ENCODE results near the gene TRIP6.
"Not testable (repeated sequence)": the region's sequence is repeated elsewhere in the genome, so short reads cannot be mapped to it uniquely, and the experiment has no call there.

The TRIP6 gene

DNA sequence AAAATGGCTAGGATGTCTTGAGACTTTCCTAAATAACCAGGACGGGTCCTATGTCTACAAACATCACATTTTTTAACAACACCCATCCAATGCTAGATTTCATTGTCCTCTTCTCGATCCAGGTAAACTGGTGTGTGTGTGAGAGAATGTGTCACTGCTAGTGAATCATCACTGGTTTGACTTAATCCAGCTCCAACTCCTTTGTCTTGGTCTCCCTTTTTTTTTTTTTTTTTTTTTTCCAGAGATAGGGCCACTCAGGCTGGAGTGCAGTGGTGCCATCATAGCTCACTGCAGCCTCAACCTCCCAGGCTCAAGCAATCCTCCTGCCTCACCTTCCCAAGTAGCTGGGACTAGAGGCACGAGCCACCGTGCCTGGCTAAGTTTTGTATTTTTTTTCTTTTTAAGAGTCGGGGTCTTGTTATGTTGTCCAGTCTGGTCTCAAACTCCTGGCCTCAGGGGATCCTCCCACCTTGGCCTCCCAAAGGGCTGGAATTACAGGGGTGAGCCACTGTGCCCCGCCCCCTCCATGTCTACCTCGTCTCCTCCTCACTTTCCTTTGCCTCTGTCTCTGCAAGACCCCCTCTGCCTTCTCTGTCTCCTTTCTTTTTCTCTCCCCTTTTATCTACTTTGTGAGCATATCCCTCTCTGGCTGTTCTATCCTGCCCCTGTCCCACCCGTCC, 24.5 kb downstream of the TRIP6 start:
- DNase-seq = no peak

DNA sequence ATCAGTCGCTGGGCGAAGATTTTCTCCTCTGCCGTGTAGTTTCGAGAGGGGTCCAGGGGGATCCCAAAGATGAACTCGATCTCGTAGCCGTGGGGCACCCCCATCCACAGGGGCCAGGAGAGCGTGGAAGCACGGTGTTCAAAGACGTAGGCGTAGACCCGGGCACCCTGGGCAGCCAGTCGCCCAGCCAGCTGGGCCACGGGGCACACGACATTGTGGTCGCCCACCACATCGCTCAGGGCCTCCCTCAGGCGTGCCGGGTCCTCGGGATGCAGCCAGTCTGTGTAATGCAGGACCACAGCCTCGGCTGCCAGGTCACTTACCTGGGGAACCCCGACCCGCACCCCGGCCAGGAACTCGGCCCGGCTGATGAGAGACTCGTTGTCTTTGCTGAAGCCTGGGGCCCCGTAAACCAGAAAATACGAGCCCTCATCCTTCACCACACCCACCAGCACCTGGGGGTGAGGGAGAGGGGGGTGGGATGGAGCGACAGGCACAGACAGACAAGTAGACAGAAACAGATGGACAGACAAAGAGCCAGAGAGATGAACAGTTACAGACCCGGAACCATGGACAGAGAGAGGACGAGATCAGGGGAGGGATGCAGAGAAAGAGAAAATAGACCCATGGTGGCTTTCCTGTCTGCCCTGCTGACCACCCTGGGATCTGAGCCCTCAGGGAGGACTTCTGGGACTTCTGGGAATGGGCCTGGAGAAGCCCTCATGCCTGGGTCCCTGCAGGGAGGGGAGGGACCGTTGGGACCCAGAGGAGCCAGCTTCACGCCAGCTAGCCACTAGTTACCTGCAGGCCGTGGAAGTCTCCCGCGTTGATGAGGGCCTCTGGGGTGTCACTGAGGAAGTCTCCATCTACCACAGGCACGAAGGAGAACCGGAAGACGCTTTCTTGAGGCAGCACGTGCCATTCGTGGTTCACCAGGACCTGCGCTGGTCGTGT, 25.5 kb downstream of the TRIP6 start:
- no peak for DNase-seq

DNA sequence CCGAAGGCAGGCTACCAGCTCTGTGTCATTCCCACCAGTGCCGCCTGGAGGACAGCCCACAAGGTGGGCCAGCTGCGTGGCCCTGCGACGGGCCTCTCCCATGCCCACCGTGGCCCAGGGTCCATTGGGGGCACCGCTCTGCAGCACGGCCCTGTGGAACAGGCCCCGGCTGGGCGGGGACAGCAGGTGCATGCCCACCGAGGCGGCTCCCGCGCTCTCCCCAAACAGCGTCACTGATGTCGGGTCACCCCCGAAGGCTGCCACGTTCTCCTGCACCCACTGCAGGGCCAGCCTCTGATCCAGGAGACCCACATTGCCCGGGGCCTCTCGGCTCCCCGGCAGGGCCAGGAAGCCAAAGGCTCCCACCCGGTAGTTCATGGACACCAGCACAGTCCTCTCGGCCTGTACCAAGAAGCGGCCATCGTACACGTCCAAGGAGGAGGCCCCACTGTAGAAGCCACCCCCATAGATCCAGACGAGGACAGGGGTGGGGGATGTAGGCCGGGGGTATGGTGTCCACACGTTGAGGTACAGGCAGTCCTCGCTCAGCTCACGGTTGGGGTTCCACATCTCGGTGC, 26.2 kb downstream of the TRIP6 start:
- DNase-seq = no peak

DNA sequence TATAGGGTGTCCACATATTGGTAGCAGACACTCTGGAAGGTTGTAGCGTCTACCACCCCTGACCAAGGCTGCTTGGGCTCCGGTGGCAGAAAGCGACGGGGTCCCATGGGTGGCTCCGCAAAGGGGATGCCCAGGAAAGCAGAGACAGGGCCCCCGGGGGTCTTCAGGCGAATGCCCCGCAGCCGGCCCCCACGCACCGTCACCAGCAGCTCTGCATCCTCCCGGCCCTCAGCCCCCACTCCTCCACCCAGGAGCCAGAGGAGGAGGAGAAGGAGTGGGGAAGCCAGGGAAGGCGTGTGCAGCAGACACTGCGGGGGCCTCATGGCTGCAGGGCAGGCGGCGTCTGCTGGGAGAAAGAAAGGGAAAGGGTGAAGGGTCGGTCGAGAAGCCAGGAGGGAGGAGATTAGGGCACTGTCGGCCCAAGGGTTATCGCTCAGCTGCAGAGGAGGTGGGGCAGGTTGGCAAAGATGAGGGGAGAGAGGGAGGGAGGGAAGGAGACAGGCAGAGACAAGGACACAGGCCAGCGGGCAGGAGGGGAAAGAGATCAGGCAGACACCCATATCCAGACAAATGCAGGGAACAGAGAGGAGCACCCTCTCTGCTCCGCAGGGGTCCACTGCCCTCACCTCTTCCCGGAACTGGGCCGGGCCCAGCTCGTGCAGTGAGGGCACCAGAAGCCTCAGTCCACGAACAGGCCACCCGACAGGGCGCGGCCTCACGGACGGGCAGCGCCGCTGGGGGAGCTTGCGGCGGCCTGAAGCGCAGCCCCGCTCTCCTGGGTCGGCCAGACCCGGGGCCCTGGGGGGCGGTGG, 26.9 kb downstream of the TRIP6 start:
- no peak for DNase-seq

DNA sequence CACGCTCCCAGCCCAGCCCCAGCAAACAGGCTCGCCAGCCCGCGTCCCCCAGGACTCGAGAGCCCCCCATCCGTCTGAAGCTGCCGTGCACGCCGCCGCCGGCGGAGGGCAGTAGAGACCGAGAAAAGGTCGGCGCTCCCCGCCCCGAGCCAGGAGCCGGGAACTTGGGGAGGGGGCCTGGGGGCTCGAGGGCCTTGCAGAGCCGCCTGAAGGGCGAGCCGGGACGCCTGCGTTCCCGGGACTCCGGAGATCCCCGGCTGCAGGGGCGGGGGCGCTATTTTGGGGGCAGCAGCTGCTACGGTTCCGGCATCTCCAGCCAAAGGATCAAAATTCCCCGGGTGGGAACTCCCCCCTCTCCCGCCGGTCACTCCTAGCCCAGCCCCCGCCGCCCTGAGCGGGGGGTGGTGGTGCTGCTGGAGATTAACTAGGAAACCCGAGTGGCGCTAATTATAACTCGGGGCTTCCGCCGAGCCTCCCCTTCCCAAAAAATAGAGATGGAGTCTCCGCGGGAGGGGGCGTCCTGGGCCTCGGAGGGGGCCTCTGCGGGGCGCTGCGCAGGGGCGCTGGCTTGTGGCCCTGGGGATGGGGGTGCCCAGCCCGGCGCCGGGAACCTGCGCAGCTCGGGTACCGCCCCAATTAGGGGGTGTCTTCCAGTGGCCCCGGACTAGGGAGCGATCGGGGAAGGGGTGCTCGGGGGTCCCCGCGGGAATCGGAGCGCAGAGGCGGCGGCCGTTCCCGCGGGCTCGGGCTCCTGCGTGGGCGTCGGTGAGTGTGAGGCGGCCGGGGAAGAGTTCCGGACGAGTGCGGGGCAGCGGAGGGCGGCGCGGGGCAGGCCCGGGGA, 27.9 kb downstream of the TRIP6 start:
- DNase-seq = no peak

DNA sequence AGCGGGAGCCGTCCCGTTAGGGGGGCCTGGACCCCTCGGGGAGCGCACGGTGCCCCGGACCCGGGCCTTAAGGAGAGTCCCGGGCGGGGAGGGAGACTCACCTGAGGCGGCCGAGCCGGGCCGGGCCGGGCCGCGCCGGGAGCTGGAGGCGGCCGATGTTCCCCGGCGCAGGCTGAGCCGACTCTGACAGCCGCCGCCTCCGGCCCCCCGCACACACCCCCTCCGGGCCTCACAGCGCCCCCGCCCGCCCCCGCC, 28.4 kb downstream of the TRIP6 start, which contains the start of gene ACHE:
Gene ACHE, minus strand, starts transcription at position 188 of the 255 bp plus-strand sequence. CDS start 1,656 bp downstream, outside the sequence.
- DNase-seq = no peak

DNA sequence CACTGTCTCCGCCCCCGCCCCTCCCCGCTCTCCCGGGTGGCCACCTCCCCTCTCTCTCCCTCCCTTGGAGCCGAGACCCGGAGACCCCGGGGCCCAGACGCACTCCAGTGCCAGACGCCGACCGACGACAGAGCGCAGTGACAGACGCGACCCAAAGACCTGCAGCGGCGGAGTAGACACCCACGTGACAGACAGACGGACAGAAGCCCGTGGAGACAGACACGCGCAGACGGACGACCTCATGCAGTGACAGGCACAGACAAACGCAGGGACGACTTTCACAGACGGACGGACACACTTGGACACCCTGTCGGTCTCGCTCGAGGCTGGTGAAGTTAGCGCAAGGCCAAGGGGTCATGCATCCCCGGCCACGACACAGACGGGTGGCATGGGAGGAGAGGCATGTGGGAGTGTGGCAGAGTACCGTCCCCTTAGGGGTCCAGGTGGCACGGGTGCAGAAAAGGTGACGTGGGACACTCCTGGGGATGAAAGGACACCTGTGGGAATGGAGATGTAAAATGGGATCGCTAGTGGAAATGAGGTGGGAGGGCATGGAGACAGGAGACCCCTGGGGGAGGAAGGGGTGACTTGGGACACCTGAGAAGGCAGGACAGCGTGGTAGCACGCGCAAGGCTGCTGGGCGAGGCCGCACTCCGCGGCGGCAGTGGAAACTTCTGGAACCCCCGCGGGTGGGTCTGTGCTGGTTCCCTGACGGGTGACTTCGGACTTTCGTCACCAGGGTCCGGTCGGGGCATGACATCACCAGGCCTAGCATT, 29.0 kb downstream of the TRIP6 start:
- no peak for DNase-seq

DNA sequence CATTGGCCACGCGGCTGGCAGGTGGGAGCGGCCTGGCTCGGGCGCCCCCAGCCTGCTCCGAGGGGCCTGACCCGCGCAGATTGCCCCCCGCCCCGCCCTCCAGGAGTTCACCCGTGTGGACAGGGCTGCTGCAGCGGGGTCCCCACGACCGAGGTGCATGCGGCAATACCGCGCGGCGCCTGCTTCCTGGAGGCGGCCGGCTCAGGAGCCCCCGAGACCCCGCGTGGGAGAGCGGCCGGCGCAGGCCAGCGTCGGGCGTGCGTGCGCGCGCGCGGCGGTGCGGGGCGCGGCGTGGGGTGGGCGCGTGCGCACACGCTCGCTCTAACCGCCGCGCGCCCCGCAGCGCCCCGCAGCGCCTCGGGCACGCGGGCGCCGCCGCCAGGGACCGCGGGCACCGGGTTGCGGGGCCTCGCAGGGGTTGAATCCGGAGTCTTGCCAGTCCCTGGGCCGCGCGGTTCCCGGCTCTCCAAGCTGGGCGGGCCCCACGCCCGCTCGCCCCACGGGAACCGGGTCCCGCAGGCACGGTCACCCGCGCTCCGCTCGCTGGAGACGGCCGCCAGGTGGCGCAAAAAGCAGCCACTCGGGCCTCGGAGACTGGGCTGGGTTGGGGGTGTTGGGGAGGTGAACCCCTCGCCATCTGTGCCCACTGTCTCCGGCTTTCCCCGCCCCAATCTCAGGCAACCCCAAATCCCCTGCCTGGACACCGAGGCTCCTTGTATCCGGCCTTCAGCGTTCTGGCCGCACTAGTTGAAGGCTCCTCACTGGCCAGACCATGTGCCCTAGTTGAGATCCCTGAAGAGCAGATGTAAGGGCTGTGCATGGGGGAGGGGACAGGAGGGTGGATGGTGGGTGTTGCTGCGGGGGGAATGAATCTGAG, 29.8 kb downstream of the TRIP6 start:
- DNase-seq = no peak

DNA sequence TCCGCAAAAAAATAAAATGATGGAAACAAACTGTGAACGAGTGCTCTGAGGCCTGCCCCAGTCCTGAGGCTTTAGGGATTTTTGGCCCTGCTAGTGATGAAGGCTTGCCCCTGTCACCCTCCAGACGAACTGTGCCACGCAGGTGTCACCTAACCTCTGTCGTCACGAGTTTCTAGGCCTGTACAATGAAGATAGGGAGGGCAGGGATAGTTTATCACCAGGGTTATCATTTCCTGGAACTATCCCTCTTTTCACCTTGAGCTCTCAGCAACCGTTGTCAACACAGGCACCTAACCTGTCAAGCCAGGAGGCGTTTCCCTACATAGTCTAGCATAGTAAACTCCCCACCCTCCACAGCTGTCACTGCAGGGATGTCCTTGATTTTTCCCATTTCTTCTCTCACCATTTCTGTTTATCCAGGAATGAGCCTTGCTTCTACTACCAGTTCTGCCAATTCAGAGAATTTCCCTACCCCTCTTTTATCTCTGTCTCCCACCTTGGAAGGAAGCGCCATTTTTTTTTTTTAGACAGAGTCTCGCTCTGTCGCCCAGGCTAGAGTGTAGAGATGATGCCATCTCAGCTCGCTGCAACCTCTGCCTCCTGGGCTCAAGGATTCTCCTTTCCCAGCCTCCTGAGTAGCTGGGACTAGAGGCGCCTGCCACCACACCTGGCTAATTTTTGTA, 30.7 kb downstream of the TRIP6 start:
- no peak for DNase-seq

DNA sequence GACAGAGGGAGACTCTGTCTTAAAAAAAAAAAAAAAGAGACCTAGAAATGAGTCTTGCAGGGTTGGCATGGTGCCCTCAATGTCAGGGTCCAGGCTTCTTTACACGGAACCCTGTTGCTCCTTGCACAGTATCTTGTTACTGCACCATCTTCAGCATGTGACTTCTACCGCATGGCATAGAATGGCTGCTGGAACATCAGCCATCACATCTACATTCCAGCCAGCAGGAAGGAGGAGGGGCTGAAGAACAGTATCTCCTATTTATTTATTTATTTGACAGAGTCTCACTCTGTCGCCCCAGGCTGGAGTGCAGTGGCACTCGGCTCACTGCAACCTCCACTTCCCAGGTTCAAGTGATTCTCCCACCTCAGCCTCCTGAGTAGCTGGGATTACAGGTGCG, 32.2 kb downstream of the TRIP6 start:
- DNase-seq = no peak

DNA sequence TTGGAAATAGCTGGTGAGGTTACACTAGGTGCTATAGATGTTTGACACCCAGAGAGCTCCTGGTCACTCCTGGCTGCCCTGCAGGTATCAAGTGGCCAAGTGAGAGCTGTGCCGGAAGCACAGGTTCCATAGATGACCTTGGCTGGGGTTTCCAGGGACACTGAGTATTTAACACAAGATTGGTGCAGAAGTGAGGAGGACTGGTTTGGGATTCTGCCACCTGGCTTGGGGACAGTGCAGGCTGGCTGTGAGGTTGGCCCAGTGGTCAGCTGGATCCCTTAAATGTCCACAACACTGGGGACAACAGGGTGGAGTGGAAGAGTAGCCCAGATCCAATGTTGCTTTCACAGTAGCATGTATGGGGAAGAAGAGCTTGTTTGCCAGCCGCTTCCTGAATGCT, 33.8 kb downstream of the TRIP6 start:
- DNase-seq = no peak

DNA sequence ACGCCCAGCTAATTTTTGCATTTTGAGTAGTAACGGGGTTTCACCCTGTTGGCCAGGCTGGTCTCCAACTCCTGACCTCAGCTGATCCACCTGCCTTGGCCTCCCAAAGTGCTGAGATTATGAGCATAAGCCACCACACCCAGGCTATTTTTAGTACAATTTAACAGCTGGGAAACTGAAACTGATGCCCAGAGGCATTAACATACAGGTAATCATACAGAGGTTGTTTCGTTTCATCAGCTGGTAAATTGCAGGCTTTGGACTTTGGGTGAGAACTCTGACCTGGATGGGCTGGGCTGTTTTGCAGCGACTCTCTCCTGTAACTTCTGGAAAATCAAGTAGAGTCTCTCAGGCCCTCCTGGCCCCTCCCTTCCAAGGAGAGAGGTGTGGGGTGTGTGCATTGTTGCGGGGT, 34.7 kb downstream of the TRIP6 start:
- no peak for DNase-seq

DNA sequence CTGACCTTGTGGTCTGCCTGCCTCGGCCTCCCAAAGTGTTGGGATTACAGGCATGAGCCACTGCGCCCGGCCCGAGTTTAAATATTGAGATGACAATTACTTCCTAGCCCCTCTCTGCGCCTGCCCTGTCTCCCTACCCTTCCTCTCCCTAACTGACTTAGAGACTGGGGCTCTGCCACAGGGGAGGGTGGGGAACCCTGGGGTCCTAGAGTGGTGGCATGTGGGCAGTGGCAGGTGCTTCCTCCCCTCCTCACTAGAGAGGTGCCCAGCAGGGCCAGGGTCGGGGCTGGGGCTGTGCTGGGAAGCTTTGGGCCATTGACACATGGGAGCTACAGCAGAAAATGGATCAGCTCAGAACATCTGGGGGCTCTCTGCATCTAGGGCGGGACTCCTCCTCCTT, 35.5 kb downstream of the TRIP6 start:
- DNase-seq = no peak

DNA sequence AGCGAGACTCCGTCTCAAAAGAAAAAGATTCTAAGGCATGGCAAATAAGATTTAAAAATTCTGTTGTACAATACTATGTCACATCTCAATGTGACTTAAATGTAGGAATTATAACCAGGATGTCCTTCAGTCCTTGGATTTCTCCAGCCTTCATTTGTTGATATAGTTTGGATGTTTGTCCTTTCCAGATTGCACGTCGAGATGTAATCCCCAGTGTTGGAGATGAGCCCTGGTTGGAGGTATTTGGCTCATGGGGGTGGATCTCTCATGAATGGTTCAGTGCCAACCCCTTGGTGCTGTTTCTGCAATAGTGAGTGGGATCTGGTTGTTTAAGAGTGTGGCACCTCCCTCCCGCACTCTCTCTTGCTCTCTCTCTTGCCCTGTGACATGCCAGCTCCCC, 41.3 kb downstream of the TRIP6 start:
- DNase-seq = no peak

DNA sequence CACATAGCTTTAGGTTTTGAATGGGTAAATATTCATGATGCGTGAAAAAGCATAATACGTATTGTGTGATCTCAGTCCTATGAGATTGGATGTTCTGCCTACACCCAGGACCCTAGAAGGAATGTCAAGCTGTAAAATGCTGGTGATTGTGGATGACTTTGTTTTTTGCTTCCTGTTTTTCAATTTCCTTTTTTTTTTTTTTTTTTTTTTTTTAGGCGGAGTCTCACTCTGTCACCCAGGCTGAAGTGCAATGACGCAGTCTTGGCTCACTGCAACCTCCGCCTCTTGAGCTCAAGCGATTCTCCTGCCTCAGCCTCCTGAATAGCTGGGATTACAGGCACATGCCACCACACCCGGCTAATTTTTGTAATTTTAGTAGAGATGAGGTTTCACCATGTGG, 43.3 kb downstream of the TRIP6 start:
- not testable (repeated sequence) for DNase-seq

DNA sequence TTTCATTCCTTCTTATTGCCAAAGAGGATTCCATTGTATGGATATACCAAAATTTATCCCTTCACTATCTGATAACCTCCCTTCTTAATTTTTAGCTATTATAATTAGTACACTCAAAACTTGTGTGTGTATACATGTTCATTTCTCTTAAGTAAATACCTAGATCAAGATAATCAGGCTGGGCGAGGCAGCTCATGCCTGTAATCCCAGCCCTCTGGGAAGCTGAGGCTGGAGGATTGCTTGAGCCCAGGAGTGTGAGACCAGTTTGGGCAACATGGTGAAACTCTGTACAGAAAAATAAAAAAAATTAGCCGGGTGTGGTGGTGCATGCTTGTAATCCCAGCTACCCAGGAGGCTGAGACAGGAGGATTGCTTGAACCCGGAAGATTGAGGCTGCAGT, 44.3 kb downstream of the TRIP6 start:
- DNase-seq = no peak

DNA sequence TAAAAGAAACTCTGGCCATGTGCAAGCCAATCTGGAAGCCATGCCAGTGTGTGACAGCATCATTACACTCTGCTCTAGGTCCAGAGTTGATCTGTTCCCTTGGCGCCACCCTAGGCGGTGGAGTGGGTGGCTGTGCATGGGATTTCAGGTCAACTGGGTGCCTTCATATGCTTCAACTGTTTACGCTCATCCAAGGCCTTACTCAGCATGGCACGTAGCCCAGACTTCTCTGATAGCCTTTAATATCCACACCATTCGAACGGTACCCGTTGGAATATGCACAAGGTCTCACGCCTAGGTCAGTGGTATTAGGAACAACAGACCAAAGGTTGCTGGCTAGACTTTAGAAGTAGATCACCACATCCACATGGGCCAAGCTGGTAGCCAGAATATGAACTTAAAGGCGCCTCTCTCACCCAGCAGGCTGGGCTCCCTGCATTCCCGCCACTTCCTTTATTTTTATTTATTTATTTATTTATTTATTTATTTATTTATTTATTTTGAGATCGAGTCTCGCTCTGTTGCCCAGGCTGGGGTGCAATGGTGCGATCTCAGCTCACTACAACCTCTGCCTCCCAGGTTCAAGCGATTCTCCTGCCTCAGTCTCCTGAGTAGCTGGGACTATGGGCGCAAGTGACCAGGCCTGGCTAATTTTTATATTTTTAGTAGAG, 47.2 kb downstream of the TRIP6 start:
- no peak for DNase-seq

DNA sequence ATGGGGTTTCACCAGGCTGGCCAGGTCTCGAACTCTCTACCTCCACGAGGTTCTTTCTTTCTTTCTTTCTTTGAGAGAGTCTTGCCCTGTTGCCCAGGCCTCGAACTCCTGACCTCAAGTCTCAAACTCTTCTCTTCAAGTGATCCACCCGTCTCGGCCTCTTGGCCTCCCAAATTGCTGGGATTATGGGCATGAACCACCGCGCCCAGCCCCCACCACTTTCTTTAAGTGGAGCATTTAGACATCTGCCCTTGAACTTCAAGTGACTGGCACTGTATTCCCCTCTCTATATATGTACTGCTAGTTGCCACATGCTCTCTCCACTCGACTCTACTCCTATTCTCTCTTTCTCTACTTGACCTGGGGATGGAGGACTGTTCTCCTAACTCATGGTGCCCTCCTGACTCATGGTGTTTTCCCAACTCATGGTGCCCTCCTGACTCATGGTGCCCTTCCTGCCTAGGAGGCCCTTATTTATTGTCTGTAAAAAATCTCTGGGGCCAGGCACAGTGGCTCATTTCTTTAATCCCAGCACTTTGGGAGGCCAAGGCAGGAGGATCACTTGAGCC, 47.8 kb downstream of the TRIP6 start:
- DNase-seq = no peak

DNA sequence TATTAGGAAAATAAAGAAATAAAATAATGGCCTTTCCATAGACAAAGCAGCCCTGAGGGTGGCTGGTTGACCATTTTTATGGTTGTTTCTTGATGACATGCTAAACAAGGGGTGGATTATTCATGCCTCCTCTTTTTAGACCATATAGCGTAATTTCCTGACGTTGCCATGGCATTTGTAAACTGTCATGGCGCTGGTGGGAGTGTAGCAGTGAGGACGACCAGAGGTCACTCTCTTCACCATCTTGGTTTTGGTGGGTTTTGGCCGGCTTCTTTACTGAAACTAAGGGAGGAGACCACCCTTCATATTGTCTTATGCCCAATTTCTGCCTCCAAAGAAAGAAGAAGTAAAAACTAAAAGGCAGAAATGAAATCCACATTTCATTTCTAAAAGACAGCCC, 52.1 kb downstream of the TRIP6 start:
- DNase-seq = not testable (repeated sequence)
